Activated CD8-positive, alpha-beta memory T cell treated with anti-CD3 and anti-CD28 coated beads for 4 hours (primary cell): ENCODE measurements around the gene TPRA1.

ENCODE experiments used
- DNase-seq, 2 donors: peaks; one replicate each; pipeline ENCODE4 v3.0.0-alpha.2; 2020; ENCODE audit warnings: low read depth in 2 of 2

TPRA1 gene

DNA sequence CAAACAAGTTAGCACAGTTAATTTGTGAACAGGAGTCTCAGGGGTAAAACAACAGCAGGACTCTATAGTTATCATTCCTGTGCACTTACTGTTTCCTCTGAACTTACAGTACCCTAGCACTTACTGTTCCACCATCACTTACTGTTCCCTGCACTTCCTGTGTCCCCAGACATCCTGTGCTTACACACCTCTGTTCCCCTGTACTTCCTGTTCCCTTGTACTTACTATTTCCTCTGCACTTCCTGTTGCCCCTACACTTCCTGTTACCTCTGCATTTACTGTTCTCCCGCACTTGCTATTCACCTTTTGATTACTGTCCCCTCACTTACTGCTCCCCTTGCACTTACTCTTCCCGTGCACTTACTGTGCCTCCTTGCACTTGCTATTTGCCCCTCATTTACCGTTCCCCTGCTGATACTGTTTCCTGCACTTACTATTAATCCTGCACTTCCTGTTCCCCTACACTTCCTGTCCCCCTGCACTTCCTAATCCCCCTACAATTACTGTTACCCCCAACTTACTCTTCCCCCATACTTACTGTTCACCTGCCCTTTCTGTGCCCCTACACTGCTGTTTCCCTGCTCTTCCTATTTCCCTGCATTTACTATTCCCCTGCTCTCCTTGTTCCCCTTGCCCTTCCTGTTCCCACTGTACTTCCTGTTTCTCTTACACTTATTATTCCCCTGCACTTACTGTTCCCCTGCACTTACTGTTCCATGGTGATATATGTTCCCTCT is 30.3 kb downstream of the TPRA1 start:
- DNase-seq, result no peak

DNA sequence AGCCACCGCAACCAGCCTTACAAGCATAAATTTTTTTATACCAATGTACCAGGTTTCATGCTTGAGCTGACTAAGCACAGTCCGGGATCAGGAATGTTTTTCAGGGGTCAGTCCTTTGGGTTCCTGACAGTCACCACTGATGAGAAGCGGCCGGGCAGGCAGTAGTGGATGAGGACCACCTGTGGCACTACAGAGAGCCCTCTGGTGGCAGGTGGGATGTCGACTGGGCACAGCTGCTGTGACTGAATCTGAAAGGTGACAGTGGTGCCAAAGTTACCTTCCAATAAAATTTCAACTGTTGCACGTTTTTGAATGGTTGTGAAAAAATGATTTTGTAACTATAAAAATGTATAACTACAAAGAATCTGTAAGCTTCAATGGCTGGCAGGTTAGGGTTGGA is 34.0 kb downstream of the TPRA1 start:
- DNase-seq, result no peak

DNA sequence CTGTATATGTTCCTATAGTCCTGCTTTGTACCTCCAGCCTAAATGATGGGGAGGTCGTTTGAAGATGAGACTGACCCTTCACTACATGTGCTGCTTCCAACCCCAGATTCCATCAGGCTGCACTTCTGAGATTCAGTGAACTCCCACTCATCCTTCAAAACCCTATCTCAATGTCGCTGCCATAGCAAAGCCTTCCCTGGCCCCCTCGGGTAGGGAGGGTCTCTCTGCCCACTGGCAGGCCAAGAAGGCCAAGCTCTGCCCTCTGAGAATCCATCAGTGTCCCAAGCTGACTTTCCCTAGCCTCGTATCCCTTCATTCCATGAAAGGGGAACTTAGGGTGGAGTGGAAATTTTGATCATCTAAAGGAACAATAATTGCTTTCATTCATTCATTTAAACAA is 35.4 kb downstream of the TPRA1 start:
- no peak for DNase-seq

DNA sequence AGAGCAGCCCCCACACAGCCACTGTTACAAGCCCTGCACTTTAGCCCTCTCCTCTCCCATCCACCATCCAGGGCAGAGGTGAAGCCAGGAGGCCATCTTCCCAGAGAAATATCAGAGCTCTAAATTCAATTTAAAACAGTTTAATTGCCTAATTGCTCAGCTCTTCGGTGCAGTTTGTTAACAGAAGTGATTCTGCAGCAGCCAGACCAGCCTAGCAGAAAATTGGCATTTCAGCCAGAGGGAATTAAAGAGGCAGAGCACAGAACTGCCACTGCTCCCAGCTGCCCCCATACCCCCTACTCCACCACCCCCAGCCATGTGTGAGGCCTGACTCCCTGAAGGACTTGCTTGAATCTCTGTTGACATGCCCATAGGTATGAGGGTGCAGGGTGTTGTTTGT is 38.5 kb downstream of the TPRA1 start:
- no peak for DNase-seq

DNA sequence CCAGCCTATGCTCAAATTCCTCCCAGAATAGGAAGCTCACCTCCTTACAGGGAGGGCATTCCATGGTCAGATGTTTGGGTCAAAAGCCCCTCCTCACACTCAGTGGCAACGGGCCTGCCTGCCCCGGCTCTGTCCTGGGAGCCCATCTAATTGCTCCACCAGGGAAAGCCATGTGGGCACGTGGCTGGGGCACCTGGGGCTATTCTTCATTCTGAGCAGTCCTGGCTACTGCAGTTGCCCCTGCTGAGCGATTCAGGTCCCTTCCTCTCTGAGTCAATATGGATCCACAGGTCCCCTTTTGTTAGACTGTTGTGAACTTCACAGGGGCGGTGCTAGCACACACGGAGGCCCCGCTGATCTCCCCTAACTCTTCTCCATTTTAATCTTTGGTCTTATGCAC is 39.4 kb downstream of the TPRA1 start:
- DNase-seq, result no peak

DNA sequence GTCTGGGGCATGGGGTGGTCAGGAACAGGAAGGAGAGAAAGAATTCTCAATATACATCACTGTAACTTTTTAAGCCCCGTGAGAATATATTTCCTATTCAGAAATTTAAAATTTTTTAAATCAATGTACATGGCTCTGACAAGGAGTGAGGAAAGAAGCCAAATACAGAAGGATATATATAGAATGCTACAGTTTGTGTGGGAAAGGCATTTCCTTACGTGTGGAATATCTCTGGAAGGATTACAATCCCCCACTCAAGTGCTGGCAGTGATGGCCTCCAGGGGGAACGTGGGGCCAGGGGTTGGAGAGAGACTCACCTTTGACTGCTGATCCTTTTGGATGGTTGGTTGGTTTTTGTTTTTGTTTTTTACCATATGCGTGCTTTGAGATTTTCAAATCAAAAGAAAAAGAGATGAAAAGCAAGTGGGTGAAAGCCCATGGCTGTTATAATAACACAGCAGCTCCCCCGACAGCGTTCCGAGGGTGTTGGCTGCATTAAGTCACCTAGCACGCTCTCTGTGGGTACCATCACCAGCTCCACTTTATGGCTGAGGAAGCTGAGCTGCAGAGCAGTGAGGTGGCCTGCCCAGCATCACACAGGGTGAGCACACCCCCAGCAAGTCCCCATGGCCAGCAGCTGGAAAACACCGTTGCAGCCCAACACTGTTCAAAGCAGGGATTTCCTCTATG is 39.9 kb downstream of the TPRA1 start:
- no peak for DNase-seq

DNA sequence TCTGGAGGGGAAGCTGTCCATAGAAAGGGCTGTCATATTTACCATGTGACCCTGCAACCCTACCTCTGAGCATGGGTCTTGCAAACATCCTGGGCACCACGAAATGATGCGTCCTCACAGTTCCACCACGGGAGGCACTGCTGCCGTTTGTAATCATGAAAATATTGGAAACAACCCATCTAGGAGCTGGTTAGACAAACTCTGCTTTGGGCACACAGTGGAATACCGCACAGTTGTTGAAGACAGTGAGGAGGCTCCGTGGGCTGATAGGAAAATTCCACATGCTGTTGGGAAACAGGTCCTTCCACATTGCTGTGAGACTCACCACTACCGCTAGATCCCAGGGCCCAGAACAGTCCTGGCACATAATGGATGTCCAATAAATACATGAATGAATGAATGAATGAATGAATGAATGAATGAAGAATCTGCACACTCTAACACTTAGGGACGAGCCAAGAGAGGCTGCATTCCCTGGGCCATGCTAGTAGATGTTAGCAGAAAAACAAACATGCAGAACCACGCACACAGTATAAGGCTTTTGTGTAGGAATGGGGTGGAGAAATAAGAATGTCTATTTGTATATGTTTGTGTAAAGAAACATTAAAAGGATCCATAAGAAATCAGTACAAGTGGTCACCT is 40.6 kb downstream of the TPRA1 start:
- DNase-seq, result no peak

DNA sequence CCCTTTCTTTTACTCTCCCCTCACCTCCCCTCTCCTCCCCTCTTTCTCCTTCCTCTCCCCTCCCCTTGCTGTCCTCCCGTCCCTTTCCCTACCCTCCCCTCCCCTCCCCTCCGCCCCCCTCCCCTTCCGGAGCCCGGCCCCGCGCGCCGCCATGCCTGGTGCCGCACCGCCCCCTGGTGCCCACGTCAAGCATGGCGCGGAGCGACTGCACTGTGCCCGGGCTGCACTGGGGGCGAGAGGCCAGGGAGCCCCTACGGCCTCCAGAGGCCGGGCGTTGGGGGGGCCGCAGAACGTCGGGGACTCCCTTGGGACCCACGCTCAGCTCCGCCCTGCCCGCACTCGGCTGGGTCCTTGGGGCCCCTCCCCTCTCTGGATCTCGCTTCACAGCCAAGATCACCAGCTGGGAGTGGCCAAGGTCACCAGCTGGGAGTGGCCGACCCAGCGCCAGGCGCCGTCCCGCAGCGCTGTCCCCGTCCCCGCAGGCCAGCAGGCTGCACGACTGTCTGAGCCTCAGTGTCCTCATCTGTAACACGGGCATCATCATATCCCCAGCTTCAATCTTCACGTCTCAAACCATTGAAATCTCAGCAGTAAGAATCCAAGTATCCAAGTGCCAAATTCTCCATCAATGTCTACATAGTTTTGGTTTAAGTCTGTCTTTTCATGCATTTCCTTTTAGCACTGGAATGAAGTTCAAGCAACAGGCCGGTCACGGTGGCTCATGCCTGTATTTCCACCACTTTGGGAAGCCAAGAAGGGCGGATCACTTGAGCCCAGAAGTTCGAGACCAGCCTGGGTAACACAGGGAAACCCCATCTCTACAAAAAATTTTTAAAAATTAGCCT is 42.5 kb downstream of the TPRA1 start:
- DNase-seq, result peak; percentile 49 to 55

DNA sequence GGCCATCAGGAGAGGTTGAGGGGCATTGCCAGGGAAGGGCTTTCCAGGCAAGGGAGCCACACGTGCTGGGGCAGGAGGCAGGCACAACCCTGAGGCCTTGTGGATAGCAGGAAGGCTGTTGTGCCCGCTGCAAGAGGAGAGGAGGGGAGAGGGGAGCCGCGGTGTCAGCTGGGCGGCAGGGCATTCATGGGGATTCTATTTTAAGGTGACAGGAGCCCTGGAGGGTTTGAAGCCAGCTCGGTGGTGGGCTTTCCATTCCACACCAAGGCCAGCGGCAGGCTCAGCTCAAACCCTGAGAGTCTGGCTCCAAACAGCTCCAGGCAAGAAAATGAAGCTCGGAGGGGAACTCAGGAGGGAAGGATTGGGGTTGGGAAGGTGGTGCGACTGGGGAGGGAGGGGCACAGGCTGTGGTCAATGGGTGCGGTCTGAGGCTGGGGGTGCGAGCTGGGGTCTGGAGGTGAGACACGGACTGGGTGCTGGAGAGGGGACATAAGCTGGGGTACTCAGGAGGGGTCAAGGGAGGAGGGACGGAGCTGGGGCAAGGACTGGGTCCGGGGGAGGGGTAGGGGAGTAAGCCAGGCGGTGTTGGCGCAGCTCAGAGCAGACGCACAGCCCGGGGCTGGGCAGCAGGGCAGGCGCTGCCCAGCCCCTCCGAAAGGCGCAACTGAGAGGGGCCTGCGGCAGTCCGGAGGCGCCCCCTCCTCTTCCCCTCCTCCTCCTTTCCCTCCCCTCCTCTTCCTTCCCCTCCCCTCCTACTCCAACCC is 43.4 kb downstream of the TPRA1 start:
- no peak for DNase-seq

DNA sequence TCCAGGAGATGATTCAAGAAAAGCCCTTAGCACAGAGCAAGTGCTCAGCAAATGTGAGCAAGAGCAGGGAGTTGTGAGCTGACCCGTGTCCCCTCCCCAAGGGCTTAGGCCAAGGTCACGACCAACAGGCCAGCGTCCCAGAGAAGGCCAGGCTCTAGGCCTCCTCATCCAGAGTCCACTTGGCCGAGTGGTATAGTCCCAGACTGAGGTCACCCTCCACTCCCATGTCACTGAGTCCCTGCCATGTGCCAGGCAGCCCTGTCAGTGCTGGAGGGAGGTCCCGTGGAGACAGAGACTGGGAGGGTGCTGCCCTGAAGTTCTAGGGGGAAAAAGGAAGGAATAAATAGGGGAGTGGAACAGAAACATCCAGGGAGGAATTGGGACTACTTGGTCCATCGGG is 44.0 kb downstream of the TPRA1 start:
- no peak for DNase-seq

DNA sequence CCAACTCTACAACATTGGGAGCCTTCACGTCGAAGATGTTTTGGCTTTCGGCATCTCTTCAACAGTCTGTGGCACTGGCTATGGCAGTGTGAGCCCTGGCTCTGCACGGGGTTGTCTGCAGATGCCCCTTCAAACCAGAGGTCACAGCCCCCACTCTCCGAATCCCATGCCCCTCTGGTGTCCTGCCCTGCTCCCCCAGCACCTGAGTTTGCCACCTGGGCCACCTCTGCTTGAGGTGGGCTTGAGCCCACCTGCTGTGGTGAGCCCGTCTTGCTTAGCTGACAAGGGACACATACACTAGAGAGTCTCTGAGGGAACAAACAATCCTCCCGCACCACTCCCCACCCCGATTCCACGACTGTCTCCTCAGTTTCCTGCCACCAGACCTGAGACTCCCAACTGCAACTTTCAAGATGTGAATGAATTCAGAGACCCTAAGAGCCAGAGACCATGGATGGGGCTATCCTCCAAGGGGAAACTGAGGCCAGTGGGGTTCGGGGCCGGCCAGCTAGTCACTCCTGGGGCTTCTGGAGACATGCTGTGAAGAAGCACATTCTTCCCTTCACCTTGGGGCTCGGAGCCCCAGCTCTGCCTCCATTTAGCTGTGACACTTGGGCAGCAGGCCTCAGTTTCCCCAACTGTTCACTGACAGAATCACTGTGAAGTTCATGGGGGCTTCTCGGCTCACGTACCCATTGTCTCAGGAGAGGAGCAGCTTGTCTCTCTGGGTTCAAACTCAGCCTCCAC is 44.6 kb downstream of the TPRA1 start:
- no peak for DNase-seq

DNA sequence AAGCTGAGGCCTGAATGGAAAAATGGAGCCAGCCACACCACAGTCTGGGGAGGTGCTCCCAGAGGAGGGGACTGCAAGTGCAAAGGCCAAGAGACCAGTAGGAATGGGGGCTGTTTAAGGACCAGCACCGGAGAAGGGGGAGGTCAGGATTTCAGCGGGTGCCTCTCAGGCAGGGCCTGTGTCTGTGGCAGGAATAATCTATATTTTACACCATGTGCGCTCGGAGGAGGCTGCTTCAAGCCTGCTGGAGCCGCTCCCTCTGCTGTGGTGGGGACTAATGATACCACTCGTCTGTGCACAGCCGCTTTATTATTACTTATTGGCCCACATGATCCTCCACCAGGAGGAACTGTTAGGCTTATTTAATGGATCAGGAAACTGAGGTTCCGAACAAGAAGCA is 45.3 kb downstream of the TPRA1 start:
- no peak for DNase-seq

DNA sequence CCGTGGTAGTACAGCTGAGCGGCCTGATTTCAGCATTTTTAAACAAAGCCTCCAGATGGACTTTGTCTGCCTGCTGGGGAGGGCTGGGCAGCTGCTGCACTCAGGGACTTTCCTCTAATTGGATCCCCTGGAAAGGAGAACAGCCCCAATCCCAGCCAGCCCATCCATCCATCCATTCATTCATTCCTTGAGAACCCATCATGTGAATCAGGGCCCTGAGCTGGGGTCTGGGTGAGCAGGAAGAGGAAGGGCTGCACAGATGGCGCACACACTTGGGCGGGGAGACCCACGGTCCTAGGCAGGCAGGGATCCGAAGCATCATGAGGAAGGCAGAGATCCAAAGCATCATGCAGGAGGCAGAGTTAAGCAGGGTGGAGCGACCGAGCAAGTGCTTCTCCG is 45.7 kb downstream of the TPRA1 start:
- no peak for DNase-seq

DNA sequence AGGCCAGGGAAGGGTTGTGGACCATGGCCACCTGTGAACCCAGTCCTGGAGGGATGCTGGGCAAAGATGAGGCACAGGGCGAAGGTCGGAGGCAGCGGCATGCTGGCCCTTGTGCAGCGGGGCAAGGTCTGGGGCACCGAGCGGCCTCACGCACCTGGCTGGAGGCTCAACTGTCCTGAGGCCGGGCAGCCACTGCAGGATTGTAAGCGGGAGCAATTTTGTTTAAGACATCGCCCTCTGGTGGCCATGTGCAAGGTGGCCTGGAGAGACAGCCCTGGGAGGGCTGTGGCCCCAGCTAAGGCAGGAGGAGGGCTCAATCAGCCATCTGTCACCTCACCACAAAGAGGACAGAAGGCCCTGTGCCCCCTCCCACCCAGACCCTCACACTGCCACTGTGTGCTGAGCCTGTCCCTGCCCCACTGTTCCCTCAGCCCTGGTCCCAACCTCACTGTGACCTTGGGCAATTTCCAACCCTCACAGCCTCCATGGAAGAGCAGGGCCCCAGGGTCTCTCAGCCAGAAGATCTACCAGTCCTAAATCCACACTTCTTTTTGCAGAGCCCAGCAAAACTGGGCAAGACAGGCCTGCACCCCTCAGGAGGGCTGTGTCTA is 46.2 kb downstream of the TPRA1 start:
- peak; percentile 20 to 31 for DNase-seq

DNA sequence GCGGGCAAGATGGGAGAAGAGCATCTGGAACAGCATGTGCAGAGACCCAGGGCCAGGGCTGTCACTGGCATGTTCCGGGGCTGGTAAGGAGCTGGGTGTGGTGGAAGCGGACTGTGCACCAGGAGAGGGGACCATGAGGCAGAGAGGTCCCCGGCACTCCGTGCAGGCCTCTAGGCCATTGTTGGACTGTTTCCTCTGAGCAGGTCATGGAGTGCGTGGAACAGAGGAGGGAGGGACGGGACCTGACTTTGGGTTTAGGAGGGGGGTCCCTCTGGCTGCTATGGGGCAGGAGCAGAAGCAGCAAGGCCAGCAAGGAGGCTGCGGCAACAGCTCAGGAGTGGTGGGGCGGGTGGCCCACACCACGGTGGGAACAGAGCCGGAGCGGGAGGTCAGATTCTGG is 47.1 kb downstream of the TPRA1 start:
- DNase-seq, result no peak

DNA sequence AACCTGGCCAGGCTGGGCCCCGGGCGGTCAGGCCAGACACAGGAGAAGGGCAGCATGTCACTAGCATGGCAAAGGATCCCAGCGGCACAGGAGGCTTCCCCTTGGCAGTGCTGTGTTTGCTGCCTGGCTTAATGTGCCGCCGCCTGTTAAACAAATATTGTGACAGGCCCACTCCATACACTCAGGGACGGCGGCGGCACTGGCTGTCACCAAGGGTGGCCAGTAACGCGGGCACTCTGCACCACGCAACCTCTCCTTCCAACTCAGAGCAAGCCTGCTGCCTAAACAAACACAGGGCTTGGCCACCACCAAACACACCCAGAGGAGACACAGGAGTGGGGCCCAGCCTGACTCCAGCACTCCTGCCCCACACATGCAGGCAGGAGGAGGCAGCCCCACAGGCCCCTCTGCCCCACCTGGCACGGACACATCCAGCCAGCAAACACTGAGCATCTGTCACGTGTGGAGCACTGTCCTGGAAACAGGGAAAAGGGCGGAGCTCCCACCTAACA is 48.0 kb downstream of the TPRA1 start:
- no peak for DNase-seq

DNA sequence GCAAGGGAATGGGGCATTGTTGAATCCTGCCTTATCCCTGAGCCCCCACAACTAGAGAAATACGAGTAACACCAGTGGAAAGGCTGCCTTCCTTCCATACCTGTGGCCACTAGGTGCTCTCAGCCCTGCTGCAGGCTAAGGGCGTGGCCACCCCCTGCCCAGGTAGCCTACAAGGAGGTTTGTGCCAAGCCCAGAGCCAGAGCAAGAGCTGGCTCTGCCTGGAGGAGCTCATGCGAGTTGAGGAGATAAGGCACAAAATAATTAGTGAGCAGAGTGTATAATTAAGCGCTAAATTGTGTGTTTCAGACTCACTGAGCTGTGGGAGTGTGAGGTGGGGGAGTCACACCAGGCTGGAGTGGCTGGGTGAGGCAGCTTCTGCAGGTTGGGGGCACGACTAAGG is 49.2 kb downstream of the TPRA1 start:
- DNase-seq, result no peak

DNA sequence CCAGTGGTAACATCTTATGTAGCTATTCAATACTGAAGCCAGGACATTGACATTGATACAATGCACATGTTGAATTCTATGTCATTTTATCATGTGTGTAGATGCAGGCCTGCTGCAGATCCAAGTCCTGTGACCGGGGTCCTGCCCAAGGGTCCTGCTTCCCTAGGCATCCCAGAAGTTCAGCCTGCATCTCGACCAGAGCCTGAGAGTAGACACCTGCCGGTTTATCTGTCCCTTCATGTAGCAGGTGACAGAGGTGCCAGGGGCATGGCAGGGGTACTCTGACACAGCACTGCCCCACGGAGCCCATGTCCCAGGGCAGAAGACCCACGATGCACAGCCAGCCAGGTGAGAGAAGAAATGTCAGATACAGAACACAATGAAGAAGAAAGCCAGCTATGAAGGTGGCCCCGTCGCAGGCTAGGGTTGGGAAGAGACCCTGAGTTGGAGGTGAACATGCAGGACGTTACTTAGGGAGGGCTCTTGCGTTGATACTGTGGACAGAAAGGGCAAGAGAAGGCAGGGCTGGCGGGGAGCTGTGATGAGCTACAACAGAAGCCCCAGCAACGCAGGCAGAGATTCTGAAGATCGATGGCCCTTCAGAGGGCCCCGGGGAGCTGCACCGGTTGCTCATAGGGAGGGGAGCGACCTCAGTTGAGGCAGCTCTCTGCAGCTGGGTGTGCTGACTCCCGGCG is 51.0 kb downstream of the TPRA1 start:
- DNase-seq, result no peak

DNA sequence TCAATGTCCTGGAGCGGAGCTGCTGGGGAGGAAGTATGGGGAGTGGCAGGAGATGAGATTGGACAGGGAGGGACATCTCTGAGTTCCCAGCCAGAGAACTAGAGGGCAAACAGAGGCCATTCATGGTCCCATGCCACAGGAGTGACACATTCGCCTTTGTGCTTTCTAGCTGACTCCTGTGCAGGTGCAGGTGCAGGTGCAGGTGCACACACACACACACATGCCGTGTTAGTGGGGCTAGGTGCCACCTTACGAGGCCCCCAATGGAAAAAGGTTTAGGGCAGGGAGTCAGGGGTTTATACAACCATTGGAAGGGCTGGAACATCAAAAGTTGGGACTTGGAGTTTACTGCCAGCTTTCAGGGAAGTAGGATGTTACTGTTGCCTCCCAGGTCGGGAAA is 52.0 kb downstream of the TPRA1 start:
- no peak for DNase-seq
